Activated T-helper 2 cell treated with anti-CD3 and anti-CD28 coated beads, Interferon-gamma antibody, Interleukin-2, Interleukin-4, amounts not matched to agents 10 μg/mL and 5 μg/mL and 100 μg/mL, durations not matched to agents 14 hours and 24 hours and 36 hours (primary cell): ENCODE measurements around the gene SLC6A4. TPM values are rescaled to one million over a fixed set of nuclear protein-coding genes. Genes with fewer than 3 reads are reported as not detected.

Experiments
- DNase-seq: peaks from one replicate; pipeline ENCODE4 v3.0.0; 2021; ENCODE audit warnings: low spot score
- H3K27ac Mint-ChIP-seq: one replicate; pipeline ENCODE4 v1.8.0; 2021; ENCODE audit warnings: mixed read lengths
- H3K27me3 Mint-ChIP-seq: one replicate; pipeline ENCODE4 v1.8.0; 2021; ENCODE audit warnings: low read depth, mixed read lengths
- H3K36me3 Mint-ChIP-seq: one replicate; pipeline ENCODE4 v1.8.0; 2021; ENCODE audit warnings: low read depth, mixed read lengths
- H3K4me1 Mint-ChIP-seq: one replicate; pipeline ENCODE4 v1.8.0; 2021; ENCODE audit warnings: low read depth, mixed read lengths
- H3K4me3 Mint-ChIP-seq: one replicate; pipeline ENCODE4 v1.8.0; 2021; ENCODE audit warnings: low read depth, mild to moderate bottlenecking, moderate library complexity, mixed read lengths
- H3K9me3 Mint-ChIP-seq: one replicate; pipeline ENCODE4 v1.8.0; 2021; ENCODE audit warnings: mixed read lengths
- intact Hi-C: fragments of 100-400 bp; cut with micrococcal nuclease; formaldehyde crosslinking; loops from one replicate; pipeline ENCODE4 v1.15.1; 2023
- total RNA-seq: library from RNA; stranded (reverse); gene quantifications from 2 replicates; pipeline ENCODE4 v1.2.3, GENCODE V29; 2022

The SLC6A4 gene
- total RNA-seq, 1 donor from 2014 or later, result not detected

DNA sequence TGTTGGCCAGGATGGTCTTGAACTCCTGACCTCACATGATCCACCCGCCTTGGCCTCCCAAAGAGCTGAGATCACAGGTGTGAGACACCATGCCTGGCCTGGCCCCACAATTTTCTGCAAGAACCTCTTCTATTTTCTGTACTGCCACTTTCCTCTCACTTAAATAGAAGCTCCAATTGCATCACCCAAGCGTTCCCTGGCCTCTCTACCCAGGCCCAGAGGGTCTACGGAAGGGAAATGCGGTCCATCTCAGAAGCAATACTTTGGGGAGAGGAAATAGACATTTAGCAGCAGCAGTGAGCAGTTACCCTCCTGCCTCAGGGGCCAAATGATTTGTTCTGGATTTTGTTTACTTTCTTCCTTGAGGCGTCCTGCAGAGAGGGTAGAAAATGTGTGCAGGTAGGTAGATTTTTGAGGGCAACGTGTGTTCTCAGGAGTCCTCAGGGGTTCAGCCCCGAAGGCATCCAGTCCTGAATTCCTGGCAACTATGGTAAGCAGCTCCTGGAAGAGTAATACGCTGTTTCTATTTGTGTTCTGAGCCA lies 11.0 kb downstream of the SLC6A4 start:
- no peak overlapping the region for H3K27ac Mint-ChIP-seq
- H3K9me3 Mint-ChIP-seq, result no peaks in the 10 kb centered on the region
- no peaks in the 10 kb centered on the region for H3K4me1 Mint-ChIP-seq
- peaks cover 15% of the 10 kb centered on the region for H3K27me3 Mint-ChIP-seq
- no peak overlapping the region for H3K4me3 Mint-ChIP-seq
- H3K36me3 Mint-ChIP-seq, result no peaks in the 10 kb centered on the region
- no peak for DNase-seq
- intact Hi-C loops, result no loop called here

- intact Hi-C loops, result no loop called here
- no peaks in the 10 kb centered on the region for H3K36me3 Mint-ChIP-seq
- no peaks in the 10 kb centered on the region for H3K4me1 Mint-ChIP-seq
Observed at GRCh38 chr17:30222721-30223175, 12.7 kb downstream of the SLC6A4 start.

GRCh38 chr17:30222251-30222650 lies 13.2 kb downstream of the SLC6A4 start:
- Mint-ChIP-seq H3K27ac (no peak overlapping the region), H3K4me1 (no peaks in the 10 kb centered on the region), H3K27me3 (peaks cover 7% of the 10 kb centered on the region), H3K9me3 (no peaks in the 10 kb centered on the region), H3K36me3 (no peaks in the 10 kb centered on the region), H3K4me3 (no peak overlapping the region)
- no peak for DNase-seq
- intact Hi-C loops, result no loop called here

More at GRCh38 chr17:30222721-30223175, 12.7 kb downstream of the SLC6A4 start:
- no peaks in the 10 kb centered on the region for H3K9me3 Mint-ChIP-seq
- H3K27ac Mint-ChIP-seq, result no peak overlapping the region
- DNase-seq, result no peak
- no peak overlapping the region for H3K4me3 Mint-ChIP-seq
- H3K27me3 Mint-ChIP-seq, result peaks cover 7% of the 10 kb centered on the region

- H3K27ac Mint-ChIP-seq, result no peak overlapping the region
- H3K4me1 Mint-ChIP-seq, result no peaks in the 10 kb centered on the region
- DNase-seq, result no peak
- H3K4me3 Mint-ChIP-seq, result no peak overlapping the region
- H3K9me3 Mint-ChIP-seq, result no peaks in the 10 kb centered on the region
- H3K27me3 Mint-ChIP-seq, result peaks cover 7% of the 10 kb centered on the region
- intact Hi-C loops, result no loop called here
- H3K36me3 Mint-ChIP-seq, result no peaks in the 10 kb centered on the region
Observed at GRCh38 chr17:30221346-30221745, 14.2 kb downstream of the SLC6A4 start.

GRCh38 chr17:30220414-30220813 lies 15.1 kb downstream of the SLC6A4 start:
- Mint-ChIP-seq H3K4me3 (no peak overlapping the region), H3K4me1 (no peaks in the 10 kb centered on the region), H3K36me3 (no peaks in the 10 kb centered on the region), H3K27ac (no peak overlapping the region), H3K9me3 (no peaks in the 10 kb centered on the region), H3K27me3 (peaks cover 2% of the 10 kb centered on the region)
- no peak for DNase-seq
- intact Hi-C loops, result no loop called here

GRCh38 chr17:30219833-30220232 lies 15.7 kb downstream of the SLC6A4 start:
- no peak overlapping the region for H3K4me3 Mint-ChIP-seq
- H3K4me1 Mint-ChIP-seq, result no peaks in the 10 kb centered on the region
- no peaks in the 10 kb centered on the region for H3K36me3 Mint-ChIP-seq
- intact Hi-C loops, result no loop called here
- peaks cover 2% of the 10 kb centered on the region for H3K27me3 Mint-ChIP-seq
- DNase-seq, result no peak
- no peaks in the 10 kb centered on the region for H3K9me3 Mint-ChIP-seq
- H3K27ac Mint-ChIP-seq, result no peak overlapping the region

- Mint-ChIP-seq H3K9me3 (no peaks in the 10 kb centered on the region), H3K4me1 (no peaks in the 10 kb centered on the region), H3K27me3 (peaks cover 2% of the 10 kb centered on the region), H3K27ac (no peak overlapping the region), H3K36me3 (no peaks in the 10 kb centered on the region), H3K4me3 (no peak overlapping the region)
- intact Hi-C loops, result no loop called here
- DNase-seq, result no peak
Observed at GRCh38 chr17:30219315-30219714, 16.2 kb downstream of the SLC6A4 start.

DNA sequence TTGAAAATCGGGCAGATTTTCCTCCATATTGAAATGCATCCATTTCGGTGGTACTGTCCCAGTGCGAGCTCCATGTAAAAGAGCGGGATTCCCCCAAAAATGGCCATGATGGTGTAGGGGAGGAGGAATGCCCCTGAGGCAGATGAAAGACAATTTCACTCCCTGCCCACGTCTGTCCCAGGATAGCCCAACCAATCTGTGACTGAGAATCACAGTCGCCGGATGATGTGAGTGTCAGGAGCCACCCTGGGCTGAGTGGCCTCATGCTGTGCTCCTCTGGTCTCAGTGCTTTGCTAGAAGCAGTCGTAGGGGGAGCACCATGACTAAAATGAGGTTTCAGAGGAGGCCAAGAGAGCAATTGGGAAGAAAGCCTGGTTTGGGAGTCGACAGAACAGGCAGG lies 16.7 kb downstream of the SLC6A4 start:
- no peaks in the 10 kb centered on the region for H3K4me1 Mint-ChIP-seq

GRCh38 chr17:30217746-30218245 lies 17.7 kb downstream of the SLC6A4 start:
- intact Hi-C loops, result no loop called here
- Mint-ChIP-seq H3K27ac (no peak overlapping the region), H3K4me1 (no peaks in the 10 kb centered on the region), H3K27me3 (peaks cover 2% of the 10 kb centered on the region), H3K36me3 (no peaks in the 10 kb centered on the region), H3K9me3 (no peaks in the 10 kb centered on the region), H3K4me3 (no peak overlapping the region)
- DNase-seq, result no peak

More for the DNA sequence above, 16.7 kb downstream of the SLC6A4 start:
- Mint-ChIP-seq H3K4me3 (no peak overlapping the region), H3K36me3 (no peaks in the 10 kb centered on the region), H3K9me3 (no peaks in the 10 kb centered on the region), H3K27me3 (peaks cover 2% of the 10 kb centered on the region), H3K27ac (no peak overlapping the region)
- intact Hi-C loops, result no loop called here
- DNase-seq, result no peak

DNA sequence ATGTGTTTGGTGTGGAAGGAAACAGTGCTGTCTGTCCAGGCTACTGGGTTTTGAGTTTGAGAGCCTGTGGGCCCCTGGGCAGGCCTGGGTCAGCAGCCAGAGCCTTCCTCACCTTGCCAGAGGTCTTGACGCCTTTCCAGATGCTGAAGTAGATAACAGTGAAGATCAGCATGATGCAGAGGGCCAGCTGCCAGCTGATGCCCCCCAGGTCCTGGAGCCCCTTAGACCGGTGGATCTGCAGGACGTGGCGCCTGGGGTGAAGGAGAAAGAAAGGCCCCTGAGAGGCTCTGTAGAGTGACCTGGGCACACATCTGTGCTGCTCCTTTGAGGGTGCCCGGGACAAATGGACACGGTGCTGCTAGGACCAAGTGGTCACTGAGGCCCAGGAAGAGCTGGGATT lies 18.4 kb downstream of the SLC6A4 start:
- no peak for DNase-seq
- intact Hi-C loops, result no loop called here
- Mint-ChIP-seq H3K27me3 (peaks cover 2% of the 10 kb centered on the region), H3K9me3 (no peaks in the 10 kb centered on the region), H3K4me3 (no peak overlapping the region), H3K4me1 (no peaks in the 10 kb centered on the region), H3K27ac (no peak overlapping the region), H3K36me3 (no peaks in the 10 kb centered on the region)

DNA sequence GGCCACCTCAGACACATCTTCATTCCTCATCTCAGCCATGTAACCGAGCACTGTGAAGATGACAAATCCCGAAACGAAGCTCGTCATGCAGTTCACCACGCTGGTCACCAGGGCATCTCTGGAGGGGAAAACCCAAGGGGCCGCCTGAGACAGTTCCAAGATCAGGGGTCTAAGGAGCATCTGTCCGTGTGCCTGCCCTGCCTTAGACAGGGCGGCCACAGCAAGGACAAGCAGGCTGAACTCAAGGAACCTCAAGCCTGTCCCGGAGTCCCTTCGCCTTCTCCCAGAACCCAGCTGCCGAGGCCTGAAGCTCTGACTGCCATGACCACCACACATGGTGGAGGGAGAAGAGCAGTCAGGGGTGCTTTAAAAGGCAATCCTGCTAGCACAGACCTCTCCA lies 22.7 kb downstream of the SLC6A4 start:
- H3K9me3 Mint-ChIP-seq, result no peaks in the 10 kb centered on the region
- no peak overlapping the region for H3K27ac Mint-ChIP-seq
- DNase-seq, result no peak
- no peaks in the 10 kb centered on the region for H3K36me3 Mint-ChIP-seq
- H3K27me3 Mint-ChIP-seq, result peaks cover 7% of the 10 kb centered on the region
- intact Hi-C loops, result no loop called here
- no peak overlapping the region for H3K4me3 Mint-ChIP-seq
- peaks cover 5% of the 10 kb centered on the region for H3K4me1 Mint-ChIP-seq

- H3K4me1 Mint-ChIP-seq, result peaks cover 5% of the 10 kb centered on the region
- no peak overlapping the region for H3K4me3 Mint-ChIP-seq
- DNase-seq, result no peak
- no peak overlapping the region for H3K27ac Mint-ChIP-seq
- H3K27me3 Mint-ChIP-seq, result peaks cover 12% of the 10 kb centered on the region
- H3K9me3 Mint-ChIP-seq, result no peaks in the 10 kb centered on the region
- intact Hi-C loops, result no loop called here
- no peaks in the 10 kb centered on the region for H3K36me3 Mint-ChIP-seq
Observed at GRCh38 chr17:30211371-30211770, 24.1 kb downstream of the SLC6A4 start.

DNA sequence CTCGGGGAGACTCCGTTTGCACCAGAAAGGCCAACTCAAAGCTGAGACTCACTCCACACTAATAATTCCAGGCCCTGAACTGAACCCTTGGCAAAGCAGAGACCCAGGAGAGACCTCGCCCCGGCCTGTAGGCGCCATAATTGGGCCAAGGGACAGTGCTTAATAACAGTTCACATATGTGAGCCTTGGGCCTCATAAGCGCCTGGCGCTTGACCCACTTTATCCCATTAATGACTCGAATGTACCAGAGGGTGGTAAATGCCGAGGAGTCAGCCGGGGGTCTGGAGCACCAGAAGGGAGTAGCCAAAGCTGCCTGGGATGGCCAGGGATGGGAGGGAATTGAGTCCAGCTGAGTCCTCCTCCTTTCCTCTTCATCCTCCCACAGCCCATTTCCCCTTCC lies 24.6 kb downstream of the SLC6A4 start:
- no peak for DNase-seq
- Mint-ChIP-seq H3K27ac (no peak overlapping the region), H3K4me1 (peaks cover 5% of the 10 kb centered on the region), H3K4me3 (no peak overlapping the region), H3K9me3 (no peaks in the 10 kb centered on the region), H3K27me3 (peaks cover 12% of the 10 kb centered on the region), H3K36me3 (no peaks in the 10 kb centered on the region)
- intact Hi-C loops, result no loop called here

GRCh38 chr17:30210366-30210765 lies 25.1 kb downstream of the SLC6A4 start:
- Mint-ChIP-seq H3K27me3 (peaks cover 12% of the 10 kb centered on the region), H3K36me3 (no peaks in the 10 kb centered on the region), H3K9me3 (no peaks in the 10 kb centered on the region), H3K27ac (no peak overlapping the region), H3K4me1 (peaks cover 5% of the 10 kb centered on the region), H3K4me3 (no peak overlapping the region)
- DNase-seq, result no peak
- intact Hi-C loops, result no loop called here
